A673 (cell line): ENCODE data around the gene NACAD. TPM values are rescaled to one million over a fixed set of nuclear protein-coding genes. Genes with fewer than 3 reads are reported as not detected.

Experiments
- BruUV-seq: library from RNA; stranded (reverse); fragments of 400-500 nt; replicated peaks from 2 replicates; lab custom pipeline; 2021; lab: Mats Ljungman, UMichigan
- CTCF ChIA-PET: fragments of 300-600 bp; sonication (Branson Sonifier 250); formaldehyde crosslinking; loops from one replicate; lab custom pipeline; 2022; ENCODE audit warnings: antibody characterized with exemption; lab: Charles Lee
- POLR2A ChIA-PET: fragments of 300-600 bp; sonication (Branson Sonifier 250); formaldehyde crosslinking; loops from one replicate; lab custom pipeline; 2022; ENCODE audit warnings: antibody characterized with exemption; ENCODE audit not compliant: low non-redundant PET; lab: Charles Lee
- DNase-seq: peaks from one replicate; pipeline ENCODE4 v3.0.0-alpha.2; 2015; ENCODE audit warnings: low spot score
- H3K27ac ChIP-seq: fragments of 200-600 bp; sonication (generic); 2 replicates; pipeline ENCODE4 v1.5.1; 2016; ENCODE audit warnings: mixed run types, low read depth, mild to moderate bottlenecking, mixed read lengths, antibody characterized with exemption, low read length; ENCODE audit not compliant: poor library complexity, severe bottlenecking
- H3K27me3 ChIP-seq: fragments of 200-600 bp; sonication (generic); replicated peaks from 2 replicates; pipeline ENCODE4 v1.6.1; 2017; ENCODE audit warnings: mixed run types, low read depth, mild to moderate bottlenecking, mixed read lengths, antibody characterized with exemption, low read length; ENCODE audit not compliant: insufficient read depth, poor library complexity
- H3K36me3 ChIP-seq: fragments of 200-600 bp; sonication (generic); 2 replicates; pipeline ENCODE4 v1.6.1; 2016; ENCODE audit warnings: mixed run types, mild to moderate bottlenecking, mixed read lengths, antibody characterized with exemption, low read length; ENCODE audit not compliant: insufficient read depth, poor library complexity, severe bottlenecking
- H3K4me1 ChIP-seq: fragments of 200-600 bp; sonication (generic); 2 replicates; pipeline ENCODE4 v1.6.1; 2017; ENCODE audit warnings: mixed run types, mild to moderate bottlenecking, mixed read lengths, antibody characterized with exemption, low read length; ENCODE audit not compliant: insufficient read depth, poor library complexity, severe bottlenecking
- H3K4me3 ChIP-seq: fragments of 200-600 bp; sonication (generic); 2 replicates; pipeline ENCODE4 v1.5.1; 2016; ENCODE audit warnings: low read depth, mixed run types, mild to moderate bottlenecking, mixed read lengths, low read length; ENCODE audit not compliant: poor library complexity, severe bottlenecking
- H3K9me3 ChIP-seq: fragments of 200-600 bp; sonication (generic); 2 replicates; pipeline ENCODE4 v1.6.1; 2016; ENCODE audit warnings: mixed run types, low read depth, mild to moderate bottlenecking, mixed read lengths, antibody characterized with exemption, low read length; ENCODE audit not compliant: poor library complexity, severe bottlenecking
- CTCF ChIP-seq: fragments of 300-800, 200-600 bp; sonication (generic); conservative IDR thresholded peaks from 2 replicates; pipeline ENCODE4 v1.5.1; 2017; ENCODE audit warnings: low read depth, mild to moderate bottlenecking, antibody characterized with exemption, low read length, moderate library complexity, mixed read lengths
- EZH2 ChIP-seq: fragments of 200-600 bp; sonication (generic); IDR thresholded peaks from 2 replicates; pipeline ENCODE4 v1.6.1; 2017; ENCODE audit warnings: borderline replicate concordance, low read depth, mild to moderate bottlenecking, mixed read lengths, antibody characterized with exemption, low read length; ENCODE audit not compliant: poor library complexity, severe bottlenecking
- intact Hi-C: fragments of 100-400 bp; cut with micrococcal nuclease; formaldehyde crosslinking; loops from one replicate; pipeline ENCODE4 v1.10.0; 2022; ENCODE audit not compliant: unreplicated experiment
- total RNA-seq: library from RNA; stranded (reverse); gene quantifications from 2 replicates; pipeline ENCODE4 v1.2.3, GENCODE V29; 2021

NACAD gene
- total RNA-seq, 1 experiment from 2014 or later: 1.1 TPM

GRCh38 chr7:45055594-45056219, 33.1 kb downstream of the NACAD start:
- ChIA-PET POLR2A (no interaction called here), CTCF (interaction anchor here (0.6 kb wide), 1 partner anchor 895 kb away, joined by 3 read pairs; no protein-coding TSS in a partner anchor)
- H3K4me1 ChIP-seq: no peaks in the 10 kb centered on the region
- H3K36me3 ChIP-seq: no peaks in the 10 kb centered on the region
- H3K27ac ChIP-seq: no peak overlapping the region
- no peaks in the 10 kb centered on the region for H3K9me3 ChIP-seq
- H3K27me3 ChIP-seq: no peaks in the 10 kb centered on the region
- no peak overlapping the region for H3K4me3 ChIP-seq
- no peak for TF ChIP-seq EZH2
- no peak for TF ChIP-seq CTCF
- no TSS peak for BruUV-seq
- no peak for DNase-seq
- intact Hi-C loops: no loop called here

- Histone ChIP-seq H3K9me3 (no peaks in the 10 kb centered on the region), H3K36me3 (no peaks in the 10 kb centered on the region), H3K27me3 (no peaks in the 10 kb centered on the region), H3K27ac (no peak overlapping the region), H3K4me3 (no peak overlapping the region), H3K4me1 (no peaks in the 10 kb centered on the region)
- intact Hi-C loops: no loop called here
- ChIA-PET POLR2A (no interaction called here), CTCF (no interaction called here)
- TF ChIP-seq EZH2 (no peak), CTCF (no peak)
- BruUV-seq: no TSS peak
- DNase-seq: no peak
Observed at GRCh38 chr7:45055016-45055415, 33.8 kb downstream of the NACAD start.

GRCh38 chr7:45054442-45054841, 34.3 kb downstream of the NACAD start:
- Histone ChIP-seq H3K27ac (no peak overlapping the region), H3K4me3 (no peak overlapping the region), H3K4me1 (no peaks in the 10 kb centered on the region), H3K27me3 (no peaks in the 10 kb centered on the region), H3K36me3 (no peaks in the 10 kb centered on the region), H3K9me3 (no peaks in the 10 kb centered on the region)
- no TSS peak for BruUV-seq
- ChIA-PET POLR2A (no interaction called here), CTCF (no interaction called here)
- TF ChIP-seq CTCF (no peak), EZH2 (no peak)
- DNase-seq: no peak
- intact Hi-C loops: no loop called here
